ENCODE data around the gene GPR171.

DNA sequence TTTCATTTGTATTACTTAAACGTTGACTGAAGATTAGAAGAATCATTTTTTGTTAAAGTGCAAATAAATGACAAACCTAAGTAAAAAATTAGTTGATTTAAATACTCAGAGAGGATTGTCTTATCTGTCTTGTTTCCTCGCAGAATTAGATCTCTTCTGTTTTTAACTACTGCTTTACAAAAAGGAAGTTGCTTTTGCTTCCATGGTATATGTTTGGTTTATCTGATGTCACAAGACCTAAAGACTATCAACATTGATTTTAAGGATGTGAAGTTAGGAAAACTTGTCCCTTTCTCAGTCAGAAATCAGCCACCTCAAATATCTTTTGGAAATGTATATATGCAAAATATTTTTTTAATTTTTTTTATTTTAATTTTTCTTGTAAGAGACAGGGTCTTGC lies 28.7 kb downstream of the GPR171 start:
- TF ChIP-seq, protein P1, sequence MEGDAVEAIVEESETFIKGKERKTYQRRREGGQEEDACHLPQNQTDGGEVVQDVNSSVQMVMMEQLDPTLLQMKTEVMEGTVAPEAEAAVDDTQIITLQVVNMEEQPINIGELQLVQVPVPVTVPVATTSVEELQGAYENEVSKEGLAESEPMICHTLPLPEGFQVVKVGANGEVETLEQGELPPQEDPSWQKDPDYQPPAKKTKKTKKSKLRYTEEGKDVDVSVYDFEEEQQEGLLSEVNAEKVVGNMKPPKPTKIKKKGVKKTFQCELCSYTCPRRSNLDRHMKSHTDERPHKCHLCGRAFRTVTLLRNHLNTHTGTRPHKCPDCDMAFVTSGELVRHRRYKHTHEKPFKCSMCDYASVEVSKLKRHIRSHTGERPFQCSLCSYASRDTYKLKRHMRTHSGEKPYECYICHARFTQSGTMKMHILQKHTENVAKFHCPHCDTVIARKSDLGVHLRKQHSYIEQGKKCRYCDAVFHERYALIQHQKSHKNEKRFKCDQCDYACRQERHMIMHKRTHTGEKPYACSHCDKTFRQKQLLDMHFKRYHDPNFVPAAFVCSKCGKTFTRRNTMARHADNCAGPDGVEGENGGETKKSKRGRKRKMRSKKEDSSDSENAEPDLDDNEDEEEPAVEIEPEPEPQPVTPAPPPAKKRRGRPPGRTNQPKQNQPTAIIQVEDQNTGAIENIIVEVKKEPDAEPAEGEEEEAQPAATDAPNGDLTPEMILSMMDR (IDR thresholded peaks at IDR 0.05 in 8 of 11, conservative IDR thresholded peaks at IDR 0.05 in 3 of 11): no peak
- TF ChIP-seq POLR2A (IDR thresholded peaks at IDR 0.05): no peak
- no peak for TF ChIP-seq POLR2AphosphoS5 (IDR thresholded peaks at IDR 0.05)

All from spleen (tissue), 7 donors.